Smooth muscle cell (in vitro differentiated cells): ENCODE results near the gene SSTR4. TPM values are rescaled to one million over a fixed set of nuclear protein-coding genes. Genes with fewer than 3 reads are reported as not detected.

Experiments used
- DNase-seq: peaks from one replicate; lab custom pipeline; 2025; ENCODE audit not compliant: unreplicated experiment; lab: John Stamatoyannopoulos, UW
- H2AFZ ChIP-seq: fragments of 200-600 bp; sonication (generic); 2 replicates; pipeline ENCODE4 v1.6.0; 2016; ENCODE audit warnings: antibody characterized with exemption, low read depth, mild to moderate bottlenecking
- H3F3A ChIP-seq: fragments of 200-600 bp; sonication (generic); 2 replicates; pipeline ENCODE4 v1.6.0; 2017; ENCODE audit warnings: antibody characterized with exemption, low read depth
- H3K27ac ChIP-seq: fragments of 200-600 bp; sonication (generic); 2 replicates; pipeline ENCODE4 v1.5.1; 2016; ENCODE audit warnings: low read depth, mild to moderate bottlenecking
- H3K27me3 ChIP-seq: fragments of 200-600 bp; sonication (generic); 2 replicates; pipeline ENCODE4 v1.6.1; 2016; ENCODE audit warnings: low read depth, mild to moderate bottlenecking
- H3K36me3 ChIP-seq: fragments of 200-600 bp; sonication (generic); 2 replicates; pipeline ENCODE4 v1.5.1; 2016; ENCODE audit warnings: low read depth
- H3K4me1 ChIP-seq: fragments of 200-600 bp; sonication (generic); 2 replicates; pipeline ENCODE4 v1.5.1; 2016; ENCODE audit warnings: low read depth
- H3K4me2 ChIP-seq: fragments of 200-600 bp; sonication (generic); 2 replicates; pipeline ENCODE4 v1.6.0; 2016; ENCODE audit warnings: mild to moderate bottlenecking
- H3K4me3 ChIP-seq: fragments of 200-600 bp; sonication (generic); 2 replicates; pipeline ENCODE4 v1.5.1; 2016; ENCODE audit warnings: mild to moderate bottlenecking
- H3K79me2 ChIP-seq: fragments of 200-600 bp; sonication (generic); 2 replicates; pipeline ENCODE4 v1.6.0; 2016; ENCODE audit warnings: low read depth, mild to moderate bottlenecking
- H3K9ac ChIP-seq: fragments of 200-600 bp; sonication (generic); 2 replicates; pipeline ENCODE4 v1.6.0; 2016; ENCODE audit warnings: low read depth
- H3K9me3 ChIP-seq: fragments of 200-600 bp; sonication (generic); replicated peaks from 2 replicates; pipeline ENCODE4 v1.5.1; 2016; ENCODE audit warnings: low read depth
- H4K20me1 ChIP-seq: fragments of 200-600 bp; sonication (generic); 2 replicates; pipeline ENCODE4 v1.6.0; 2016; ENCODE audit warnings: low read depth
- CTCF ChIP-seq: fragments of 200-600 bp; sonication (generic); IDR thresholded peaks from 2 replicates; pipeline ENCODE4 v1.5.1; 2017; ENCODE audit warnings: borderline replicate concordance, mild to moderate bottlenecking, antibody characterized with exemption; ENCODE audit not compliant: insufficient read depth, poor library complexity, severe bottlenecking
- WGBS: methylation state at CpG from one replicate; pipeline ENCODE4 v1.1.7; 2016; ENCODE audit warnings: low lambda C conversion rate; 5-methylcytosine and 5-hydroxymethylcytosine counted together
- polyA plus RNA-seq: library from polyadenylated mRNA; unstranded; fragments of >200 nt; fragmentation: Nextera tagmentation; extraction: Ambion mirVana; gene quantifications from 2 replicates; pipeline ENCODE4 v1.2.1, GENCODE V29; 2016
- total RNA-seq: library from RNA; depleted of rRNA; stranded (reverse); fragments of >200 nt; gene quantifications from 2 replicates; pipeline ENCODE4 v1.2.3, GENCODE V29; 2014

Gene SSTR4
- total and polyA plus RNA-seq, 2 experiments from 2014 or later: not detected

GRCh38 chr20:23002276-23002675, 32.8 kb upstream of the SSTR4 start:
- Histone ChIP-seq H3K27me3 (no peaks in the 10 kb centered on the region), H4K20me1 (no peaks in the 10 kb centered on the region), H3F3A (no peaks in the 10 kb centered on the region), H3K4me2 (no peak overlapping the region), H3K9me3 (no peaks in the 10 kb centered on the region), H3K27ac (no peak overlapping the region), H2AFZ (no peak overlapping the region), H3K4me3 (no peak overlapping the region), H3K79me2 (no peaks in the 10 kb centered on the region), H3K36me3 (no peaks in the 10 kb centered on the region), H3K4me1 (no peaks in the 10 kb centered on the region), H3K9ac (no peak overlapping the region)
- no peak for DNase-seq
- TF ChIP-seq CTCF: no peak
- WGBS: 91% methylated on average over 6 of the region's 6 CpGs

GRCh38 chr20:23003077-23003635, 32.0 kb upstream of the SSTR4 start:
- Histone ChIP-seq H3K4me2 (no peak overlapping the region), H3K4me3 (no peak overlapping the region), H3K9ac (no peak overlapping the region), H3K4me1 (no peaks in the 10 kb centered on the region), H4K20me1 (no peaks in the 10 kb centered on the region), H3F3A (no peaks in the 10 kb centered on the region), H3K27ac (no peak overlapping the region), H2AFZ (no peak overlapping the region), H3K36me3 (no peaks in the 10 kb centered on the region), H3K27me3 (no peaks in the 10 kb centered on the region), H3K79me2 (no peaks in the 10 kb centered on the region), H3K9me3 (no peaks in the 10 kb centered on the region)
- WGBS: 93% methylated on average over 1 of the region's 1 CpG
- no peak for TF ChIP-seq CTCF
- no peak for DNase-seq

- TF ChIP-seq CTCF: no peak
- no peaks in the 10 kb centered on the region for H3F3A ChIP-seq
- H3K9me3 ChIP-seq: no peaks in the 10 kb centered on the region
- H3K4me1 ChIP-seq: no peaks in the 10 kb centered on the region
- H3K9ac ChIP-seq: no peak overlapping the region
- DNase-seq: no peak
- H3K36me3 ChIP-seq: no peaks in the 10 kb centered on the region
- no peak overlapping the region for H3K4me2 ChIP-seq
- no peaks in the 10 kb centered on the region for H3K27me3 ChIP-seq
- no peak overlapping the region for H3K27ac ChIP-seq
- H2AFZ ChIP-seq: no peak overlapping the region
- WGBS: 61% methylated on average over 2 of the region's 2 CpGs
- H3K4me3 ChIP-seq: no peak overlapping the region
- no peaks in the 10 kb centered on the region for H3K79me2 ChIP-seq
- no peaks in the 10 kb centered on the region for H4K20me1 ChIP-seq
These were observed 31.1 kb upstream of the SSTR4 start for GRCh38 chr20:23003881-23004460.

GRCh38 chr20:23005776-23006175, 29.3 kb upstream of the SSTR4 start:
- Histone ChIP-seq H3K9me3 (no peaks in the 10 kb centered on the region), H3K4me3 (no peak overlapping the region), H4K20me1 (no peaks in the 10 kb centered on the region), H3K27me3 (no peaks in the 10 kb centered on the region), H3K4me1 (no peaks in the 10 kb centered on the region), H3K79me2 (no peaks in the 10 kb centered on the region), H3F3A (no peaks in the 10 kb centered on the region), H3K4me2 (no peak overlapping the region), H2AFZ (no peak overlapping the region), H3K27ac (no peak overlapping the region), H3K36me3 (no peaks in the 10 kb centered on the region), H3K9ac (no peak overlapping the region)
- no peak for TF ChIP-seq CTCF
- DNase-seq: no peak
